DMS114 treated with DMSO at 0.1 percent for 48 hours (cell line): ENCODE data around the gene DHX57.
"Not testable (repeated sequence)": the region's sequence is repeated elsewhere in the genome, so short reads cannot be mapped to it uniquely, and the experiment has no call there.

ENCODE experiments used
- DNase-seq: peaks from one replicate; lab custom pipeline; 2025; ENCODE audit not compliant: unreplicated experiment; lab: John Stamatoyannopoulos, UW

The DHX57 gene

GRCh38 chr2:38866773-38867443 lies 8.8 kb downstream of the DHX57 start:
- no peak for DNase-seq

GRCh38 chr2:38863061-38863695 lies 12.6 kb downstream of the DHX57 start:
- no peak for DNase-seq

GRCh38 chr2:38862476-38862875 lies 13.3 kb downstream of the DHX57 start:
- no peak for DNase-seq

DNA sequence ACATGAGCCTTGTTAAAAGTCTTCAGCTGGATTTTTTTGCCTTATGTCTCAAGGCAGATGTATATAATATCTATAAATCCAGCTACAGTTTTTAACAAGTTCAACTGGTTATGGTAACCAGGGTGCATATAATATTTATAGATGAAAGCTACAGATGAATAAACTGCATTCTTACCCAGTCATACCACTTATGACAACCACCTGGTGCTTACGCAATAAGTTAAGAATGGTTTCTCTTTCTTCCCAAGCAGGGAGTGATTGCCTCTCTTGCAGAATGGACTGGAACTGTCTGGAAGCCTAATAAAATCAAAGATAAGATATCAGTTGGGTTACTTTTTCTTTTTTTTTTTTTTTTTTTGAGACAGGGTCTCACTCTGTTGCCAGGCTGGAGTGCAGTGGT lies 19.6 kb downstream of the DHX57 start:
- no peak for DNase-seq

DNA sequence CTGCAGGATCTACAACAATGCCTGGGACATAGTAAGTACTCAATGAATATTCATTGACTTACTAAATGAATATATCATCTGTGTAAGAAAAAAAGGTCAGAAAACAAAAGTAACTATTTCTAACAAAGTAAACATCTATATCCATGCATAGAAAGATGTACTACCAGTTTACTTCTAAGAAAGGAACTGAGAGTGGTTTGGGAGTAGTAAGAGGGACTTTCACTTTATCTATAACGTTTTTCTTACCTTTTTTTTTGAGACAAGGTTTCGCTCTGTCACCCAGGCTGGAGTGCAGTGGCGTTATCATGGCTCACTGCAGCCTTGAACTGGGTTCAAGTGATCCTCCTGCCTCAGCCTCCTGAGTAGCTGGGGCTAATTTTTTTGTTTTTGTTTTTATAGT lies 25.7 kb downstream of the DHX57 start:
- DNase-seq, result no peak

DNA sequence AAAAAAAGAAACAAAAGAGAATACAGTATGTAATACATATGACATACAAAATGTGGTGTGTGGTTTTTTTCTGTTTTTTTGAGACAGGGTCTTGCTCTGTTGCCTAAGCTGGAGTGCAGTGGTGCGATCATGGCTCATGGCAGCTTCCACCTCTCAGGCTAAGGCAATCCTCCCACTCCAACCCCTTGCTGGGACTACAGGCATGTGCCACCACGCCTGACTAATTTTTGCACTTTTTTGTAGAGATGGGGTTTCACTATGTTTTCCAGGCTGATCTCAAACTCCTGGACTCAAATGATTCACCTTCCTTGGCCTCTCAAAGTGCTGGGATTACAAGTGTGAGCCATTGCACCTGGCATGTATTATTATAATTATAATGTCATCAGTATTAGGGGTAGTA lies 38.9 kb downstream of the DHX57 start:
- DNase-seq, result no peak

- no peak for DNase-seq
These were observed 39.7 kb downstream of the DHX57 start for GRCh38 chr2:38835990-38836389.

DNA sequence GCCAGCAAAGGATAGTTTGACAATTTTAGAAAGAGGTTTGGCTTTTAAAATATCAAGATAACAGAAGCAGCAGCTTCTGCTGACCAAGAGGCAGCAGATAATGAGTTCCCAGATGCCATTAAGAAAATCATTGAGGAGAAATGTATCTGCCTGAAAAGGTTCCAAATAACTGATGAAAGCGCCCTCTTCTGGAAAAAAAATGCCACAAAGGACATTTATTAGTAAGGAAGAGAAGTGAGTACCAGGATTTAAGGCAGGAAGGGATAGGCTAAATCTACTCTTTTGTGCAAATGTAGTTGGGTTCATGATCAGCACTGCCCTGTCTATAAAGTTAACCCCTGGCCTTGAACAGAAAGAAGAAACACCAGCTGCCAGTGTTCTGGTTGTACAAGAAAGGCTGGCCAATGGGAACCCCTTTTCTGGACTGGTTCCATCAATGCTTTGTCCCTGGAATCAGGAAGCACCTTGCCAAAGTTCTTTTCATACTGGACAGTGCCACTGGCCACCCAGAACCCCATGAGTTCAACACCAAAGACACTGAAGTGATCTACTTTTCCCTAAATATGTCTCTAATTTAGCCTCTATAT lies 40.6 kb downstream of the DHX57 start:
- DNase-seq, result no peak

GRCh38 chr2:38830526-38831159 lies 45.1 kb downstream of the DHX57 start:
- DNase-seq, result no peak

DNA sequence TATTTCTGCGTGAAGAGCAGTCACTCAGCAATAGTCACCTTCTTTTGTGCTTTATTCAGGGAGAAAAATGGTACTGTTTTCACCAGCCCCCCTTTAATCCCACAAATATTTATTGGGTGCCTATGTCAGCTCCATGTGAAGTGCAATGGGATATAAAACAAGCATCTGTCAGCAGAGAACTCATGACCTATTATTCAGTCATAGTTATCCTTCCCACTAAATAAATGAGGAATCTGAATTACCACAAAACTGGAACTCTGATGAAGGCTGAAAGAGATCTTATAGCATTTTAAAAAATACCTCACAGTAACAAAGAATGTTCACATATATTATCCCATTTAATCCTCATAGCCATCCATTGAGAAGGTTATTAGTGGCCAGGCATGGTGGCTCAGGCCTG lies 45.8 kb downstream of the DHX57 start:
- no peak for DNase-seq

- DNase-seq, result no peak
These were observed 47.3 kb downstream of the DHX57 start for GRCh38 chr2:38828460-38828859.

DNA sequence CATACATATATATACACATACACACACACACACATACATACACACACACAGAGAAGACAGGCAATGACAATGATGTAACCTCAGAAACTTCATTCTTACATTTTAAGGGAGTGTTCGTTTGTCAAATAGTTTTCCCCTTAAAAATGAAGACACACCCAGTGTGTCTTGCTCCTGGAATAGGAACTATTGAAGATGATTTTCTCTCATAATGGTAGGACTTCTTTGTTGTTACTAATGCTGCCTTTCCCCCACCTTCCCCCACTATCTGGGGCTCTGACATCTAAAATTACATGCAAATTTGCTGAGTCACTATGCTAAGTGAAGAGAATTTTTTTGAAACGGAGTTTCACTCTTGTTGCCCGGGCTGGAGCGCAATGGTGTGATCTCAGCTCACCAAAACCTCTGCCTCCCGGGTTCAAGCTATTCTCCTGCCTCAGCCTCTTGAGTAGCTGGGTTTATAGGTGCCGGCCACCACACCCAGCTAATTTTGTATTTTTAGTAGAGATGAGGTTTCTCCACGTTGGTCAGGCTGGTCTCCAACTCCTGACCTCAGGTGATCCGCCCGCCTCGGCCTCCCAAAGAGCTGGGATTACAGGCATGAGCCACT lies 48.1 kb downstream of the DHX57 start:
- DNase-seq, result not testable (repeated sequence)

- no peak for DNase-seq
These were observed 49.8 kb downstream of the DHX57 start for GRCh38 chr2:38825956-38826355.

DNA sequence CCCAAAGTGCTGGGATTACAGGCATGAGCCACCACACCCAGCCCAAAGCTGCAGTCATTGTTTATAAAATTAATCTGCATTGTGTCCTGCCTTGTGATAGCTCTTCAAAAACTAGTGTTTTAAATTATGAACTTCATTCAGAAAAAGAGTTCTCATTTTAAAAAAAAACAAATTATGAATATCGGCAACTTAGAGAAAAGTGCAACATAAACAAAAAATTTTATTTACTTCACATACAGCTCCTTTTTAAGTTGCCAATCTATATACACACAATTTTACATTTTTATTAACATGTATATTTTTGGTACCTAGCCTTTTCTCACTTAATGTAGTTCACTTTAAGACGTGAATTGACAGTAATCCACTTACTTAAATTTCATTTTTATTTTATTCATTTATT lies 50.8 kb downstream of the DHX57 start:
- no peak for DNase-seq

DNA sequence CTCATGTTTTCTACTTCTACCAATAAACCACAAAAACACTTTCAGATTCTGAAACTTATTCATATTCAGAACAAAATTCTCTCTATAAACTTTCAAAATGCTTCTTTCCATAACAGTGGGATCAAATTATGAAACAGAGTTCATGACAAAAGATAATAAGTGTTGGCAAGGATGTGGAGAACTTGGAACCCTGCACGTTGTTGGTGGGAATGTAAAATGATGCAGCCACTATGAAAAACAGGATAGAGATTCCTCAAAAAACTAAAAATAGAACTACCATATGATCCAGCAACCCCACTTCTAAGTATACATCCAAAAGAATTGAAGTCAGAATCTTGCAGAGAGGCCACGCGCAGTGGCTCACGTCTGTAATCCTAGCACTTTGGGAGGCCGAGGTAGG lies 52.3 kb downstream of the DHX57 start:
- no peak for DNase-seq

GRCh38 chr2:38818565-38818964 lies 57.2 kb downstream of the DHX57 start:
- no peak for DNase-seq

DNA sequence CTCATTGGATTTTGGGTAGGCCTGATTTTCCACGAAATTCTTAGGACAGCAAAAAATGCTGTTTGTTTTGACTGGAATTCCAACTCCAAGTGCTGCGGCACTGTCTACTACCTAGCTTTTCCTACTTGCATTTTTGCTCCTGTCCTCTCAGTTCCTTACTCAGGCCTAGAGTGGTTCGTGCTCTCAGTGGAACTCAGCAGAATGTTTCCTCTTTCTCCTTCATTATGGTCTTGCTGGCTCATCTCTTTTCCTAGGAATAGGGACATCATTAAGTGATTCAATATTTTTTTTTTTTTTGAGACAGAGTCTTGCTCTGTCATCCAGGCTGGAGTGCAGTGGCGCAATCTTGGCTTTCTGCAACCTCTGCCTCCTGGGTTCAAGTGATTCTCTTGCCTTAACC lies 59.8 kb downstream of the DHX57 start:
- no peak for DNase-seq

- no peak for DNase-seq
These were observed 65.2 kb downstream of the DHX57 start for GRCh38 chr2:38810488-38810887.

DNA sequence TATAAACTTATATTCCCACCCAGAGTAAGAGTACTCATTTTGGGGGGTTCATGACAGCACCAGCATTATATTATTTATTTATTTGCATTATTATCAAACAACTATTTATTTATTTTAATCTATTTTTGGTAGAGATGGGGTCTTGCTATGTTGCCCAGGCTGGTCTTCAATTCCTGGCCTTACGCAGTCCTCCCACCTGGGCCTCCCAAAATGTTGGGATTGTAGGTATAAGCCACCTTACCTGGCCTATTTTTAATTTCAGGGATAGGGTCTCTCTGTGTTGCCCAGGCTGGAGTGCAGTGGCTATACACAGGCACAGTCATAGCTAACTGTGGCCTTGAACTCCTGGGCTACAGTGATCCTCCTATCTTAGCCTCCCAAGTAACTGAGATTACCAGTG lies 67.1 kb downstream of the DHX57 start:
- no peak for DNase-seq

DNA sequence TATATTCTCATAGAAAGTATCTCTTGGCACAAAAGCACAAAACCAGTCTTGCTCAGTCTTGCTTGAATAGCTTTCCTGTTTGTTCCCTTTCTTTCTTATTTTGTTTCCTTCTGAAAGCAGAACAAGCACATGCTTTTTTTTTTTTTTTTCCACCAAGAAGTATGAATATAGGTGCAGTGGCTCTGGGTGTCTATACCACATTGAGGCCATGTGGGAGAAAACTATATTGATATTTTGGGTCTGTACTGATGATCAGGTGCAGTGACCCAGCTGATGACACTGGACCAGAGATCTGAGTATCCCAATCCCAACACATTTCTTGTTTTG lies 69.0 kb downstream of the DHX57 start:
- DNase-seq, result no peak

GRCh38 chr2:38806015-38806732 lies 69.6 kb downstream of the DHX57 start:
- no peak for DNase-seq
